Sigmoid colon (tissue), 4 donors: Measurements from ENCODE around the gene RNFT2.

ENCODE experiments used
- EP300 ChIP-seq, 4 donors: sonication (generic); formaldehyde crosslinking; IDR thresholded peaks; one replicate each; pipeline ENCODE4 v1.6.1; 2017; ENCODE audit warnings: antibody characterized with exemption in 4 of 4
- POLR2A ChIP-seq, 2 donors: fragments of 450-650 bp; IDR thresholded peaks; one replicate each; pipeline ENCODE4 v1.6.1; 2016; ENCODE audit warnings: antibody characterized with exemption in 2 of 2, mild to moderate bottlenecking in 2 of 2, moderate library complexity in 2 of 2
- TF ChIP-seq, protein P1 (sequence below), 4 experiments: fragments of 450-650 bp in 3 of 4; fragments of 200-600 bp in 1 of 4; IDR thresholded peaks; one replicate each; pipeline ENCODE4 v1.5.1; 2016 to 2019; ENCODE audit warnings: antibody characterized with exemption in 4 of 4, mild to moderate bottlenecking in 3 of 4, moderate library complexity in 2 of 4

DNA sequence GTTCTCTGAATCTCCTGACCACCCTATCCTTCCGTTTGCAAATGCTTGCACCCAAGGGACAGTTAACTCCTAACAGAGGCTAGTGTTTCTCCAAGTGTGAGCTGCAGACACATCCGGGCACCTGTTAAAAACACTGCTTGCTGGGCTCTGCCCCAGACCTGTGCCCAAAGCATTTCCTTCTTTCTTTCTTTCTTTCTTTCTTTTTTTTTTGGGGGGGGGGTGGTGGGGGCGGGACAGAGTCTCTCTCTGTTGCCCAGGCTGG, 42.7 kb upstream of the RNFT2 start:
- TF ChIP-seq POLR2A (IDR thresholded peaks at IDR 0.05) (no peak), EP300 (IDR thresholded peaks at IDR 0.05) (no peak)
- TF ChIP-seq, protein P1, sequence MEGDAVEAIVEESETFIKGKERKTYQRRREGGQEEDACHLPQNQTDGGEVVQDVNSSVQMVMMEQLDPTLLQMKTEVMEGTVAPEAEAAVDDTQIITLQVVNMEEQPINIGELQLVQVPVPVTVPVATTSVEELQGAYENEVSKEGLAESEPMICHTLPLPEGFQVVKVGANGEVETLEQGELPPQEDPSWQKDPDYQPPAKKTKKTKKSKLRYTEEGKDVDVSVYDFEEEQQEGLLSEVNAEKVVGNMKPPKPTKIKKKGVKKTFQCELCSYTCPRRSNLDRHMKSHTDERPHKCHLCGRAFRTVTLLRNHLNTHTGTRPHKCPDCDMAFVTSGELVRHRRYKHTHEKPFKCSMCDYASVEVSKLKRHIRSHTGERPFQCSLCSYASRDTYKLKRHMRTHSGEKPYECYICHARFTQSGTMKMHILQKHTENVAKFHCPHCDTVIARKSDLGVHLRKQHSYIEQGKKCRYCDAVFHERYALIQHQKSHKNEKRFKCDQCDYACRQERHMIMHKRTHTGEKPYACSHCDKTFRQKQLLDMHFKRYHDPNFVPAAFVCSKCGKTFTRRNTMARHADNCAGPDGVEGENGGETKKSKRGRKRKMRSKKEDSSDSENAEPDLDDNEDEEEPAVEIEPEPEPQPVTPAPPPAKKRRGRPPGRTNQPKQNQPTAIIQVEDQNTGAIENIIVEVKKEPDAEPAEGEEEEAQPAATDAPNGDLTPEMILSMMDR (IDR thresholded peaks at IDR 0.05), result no peak
